HG03196 (cell line): ENCODE data around the gene ELOVL1.

Experiments used
- ATAC-seq: cut with Tn5 transposase; IDR thresholded peaks from one replicate; pipeline ENCODE4 v1.9.1; 2021; ENCODE audit not compliant: unreplicated experiment

ELOVL1 gene

GRCh38 chr1:43358121-43358745 is 9.6 kb downstream of the ELOVL1 start:
- peak; percentile 23 for ATAC-seq

GRCh38 chr1:43357251-43357650 is 10.6 kb downstream of the ELOVL1 start:
- ATAC-seq, result no peak

DNA sequence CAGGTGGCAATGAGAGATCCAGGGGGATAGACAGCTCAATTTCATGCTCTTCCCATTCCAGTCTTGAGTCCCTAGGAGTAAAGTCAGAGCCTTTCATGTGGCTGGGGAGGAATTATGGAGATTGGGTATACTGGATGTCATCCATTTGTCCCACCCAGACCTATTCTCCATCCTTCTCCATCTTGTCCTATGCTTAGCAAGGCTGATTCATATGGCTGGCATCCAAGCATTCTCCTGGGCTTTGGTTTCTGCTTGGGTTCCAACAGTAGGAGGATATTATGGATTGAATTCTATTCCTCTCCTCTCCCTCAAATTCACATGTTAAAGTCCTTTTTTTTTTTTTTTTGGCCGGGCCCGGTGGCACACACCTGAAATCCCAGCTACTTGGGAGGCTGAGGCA is 12.9 kb downstream of the ELOVL1 start:
- no peak for ATAC-seq

DNA sequence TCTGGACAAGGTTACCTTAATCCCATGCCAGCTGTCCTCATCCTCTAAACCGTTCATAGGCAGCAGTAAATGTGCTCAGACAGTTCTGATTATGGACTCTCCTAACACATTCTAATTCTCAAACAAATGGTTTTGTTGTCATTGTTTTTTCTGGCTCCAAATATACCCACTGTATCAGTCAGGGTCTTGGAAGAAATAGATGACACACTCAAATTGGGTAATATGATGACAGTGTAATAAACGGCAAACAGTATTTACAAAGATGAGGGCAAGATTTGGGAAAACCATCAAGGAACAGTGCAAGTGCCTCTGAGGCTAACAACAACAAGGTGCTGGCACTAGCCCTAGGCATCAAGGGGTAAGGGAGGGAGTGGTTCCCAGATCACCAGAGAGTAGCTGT is 13.3 kb downstream of the ELOVL1 start:
- no peak for ATAC-seq

- no peak for ATAC-seq
Observed at GRCh38 chr1:43352881-43353280, 14.9 kb downstream of the ELOVL1 start.

- no peak for ATAC-seq
Observed at GRCh38 chr1:43352351-43352705, 15.5 kb downstream of the ELOVL1 start.

- ATAC-seq, result no peak
Observed at GRCh38 chr1:43351421-43352350, 16.1 kb downstream of the ELOVL1 start.

DNA sequence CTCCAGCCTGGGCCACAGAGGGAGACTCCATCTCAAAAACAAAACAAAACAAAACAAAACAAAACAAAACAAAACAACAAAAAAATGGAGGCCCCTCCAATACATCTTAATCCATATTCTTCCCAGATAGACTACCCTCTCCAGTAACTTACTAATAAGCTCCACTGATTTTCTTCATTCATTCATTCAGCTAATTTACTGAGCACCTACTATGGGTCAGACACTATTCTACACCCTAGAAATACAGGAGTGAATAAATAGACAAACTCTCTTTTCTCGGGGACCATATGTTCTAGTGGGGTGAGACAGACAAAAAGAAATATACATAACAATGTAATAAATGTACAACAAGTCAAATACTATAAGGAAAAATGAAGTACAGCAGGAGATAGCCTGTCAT is 16.8 kb downstream of the ELOVL1 start:
- ATAC-seq, result no peak

GRCh38 chr1:43349594-43350306 is 18.1 kb downstream of the ELOVL1 start:
- ATAC-seq, result no peak

GRCh38 chr1:43348809-43349593 is 18.8 kb downstream of the ELOVL1 start:
- ATAC-seq, result no peak

GRCh38 chr1:43348343-43348808 is 19.4 kb downstream of the ELOVL1 start:
- ATAC-seq, result no peak

DNA sequence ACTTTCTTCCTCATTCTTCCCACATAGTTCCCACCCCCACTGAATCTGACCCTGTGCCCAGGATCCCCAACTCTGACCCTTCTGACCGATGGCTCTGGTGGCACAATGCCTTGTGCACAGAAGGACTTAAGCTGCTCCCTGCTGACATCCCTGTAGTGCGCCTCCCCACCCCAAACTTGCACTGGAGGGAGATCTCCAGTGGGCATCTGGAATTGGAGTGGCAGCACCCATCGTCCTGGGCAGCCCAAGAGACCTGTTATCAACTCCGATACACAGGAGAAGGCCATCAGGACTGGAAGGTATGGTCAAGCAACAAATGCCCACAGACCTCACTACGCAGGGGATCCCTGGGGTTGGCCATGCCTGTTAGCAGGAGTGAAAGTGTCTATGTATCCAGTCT is 21.2 kb downstream of the ELOVL1 start:
- no peak for ATAC-seq

DNA sequence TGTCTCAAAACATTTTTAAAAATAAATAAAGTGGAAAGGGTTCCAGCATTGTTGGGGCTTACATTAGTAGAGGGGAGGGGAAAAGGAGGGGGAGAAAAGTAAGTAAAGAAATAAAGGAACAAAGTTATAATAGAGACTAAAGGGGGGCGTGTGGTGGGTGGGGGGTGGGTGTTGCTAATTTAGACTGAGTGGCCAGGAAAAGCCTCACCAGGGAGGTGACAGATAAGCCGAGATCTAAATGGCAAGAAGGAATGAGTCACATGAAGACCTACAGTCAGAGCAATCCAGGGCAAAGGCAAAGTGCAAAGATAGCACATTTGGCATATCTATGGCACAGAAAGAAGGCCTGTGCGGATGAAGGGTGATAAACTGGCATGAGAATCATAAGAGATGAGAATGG is 22.7 kb downstream of the ELOVL1 start:
- no peak for ATAC-seq

- ATAC-seq, result no peak
Observed at GRCh38 chr1:43344267-43344850, 23.5 kb downstream of the ELOVL1 start.

DNA sequence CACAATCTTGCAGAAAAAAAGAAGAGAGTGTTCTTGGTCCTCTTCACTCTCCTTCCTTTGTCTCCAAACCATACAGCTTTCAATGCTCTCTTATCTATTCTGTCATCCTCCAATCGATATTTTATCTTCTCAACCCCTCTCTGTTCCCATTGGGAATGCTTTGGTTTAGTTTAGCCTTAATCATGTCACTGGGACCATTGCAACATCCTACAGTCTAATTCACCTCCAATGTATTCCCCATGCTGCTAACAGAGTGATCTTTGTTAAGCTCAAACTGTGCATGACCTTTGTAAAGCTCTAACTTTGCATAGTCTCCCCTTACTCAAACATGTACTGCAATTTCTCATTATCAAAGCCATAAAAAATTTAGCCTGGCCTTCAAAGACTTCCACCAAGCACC is 27.3 kb downstream of the ELOVL1 start:
- ATAC-seq, result no peak

- no peak for ATAC-seq
Observed at GRCh38 chr1:43339584-43340232, 28.1 kb downstream of the ELOVL1 start.

DNA sequence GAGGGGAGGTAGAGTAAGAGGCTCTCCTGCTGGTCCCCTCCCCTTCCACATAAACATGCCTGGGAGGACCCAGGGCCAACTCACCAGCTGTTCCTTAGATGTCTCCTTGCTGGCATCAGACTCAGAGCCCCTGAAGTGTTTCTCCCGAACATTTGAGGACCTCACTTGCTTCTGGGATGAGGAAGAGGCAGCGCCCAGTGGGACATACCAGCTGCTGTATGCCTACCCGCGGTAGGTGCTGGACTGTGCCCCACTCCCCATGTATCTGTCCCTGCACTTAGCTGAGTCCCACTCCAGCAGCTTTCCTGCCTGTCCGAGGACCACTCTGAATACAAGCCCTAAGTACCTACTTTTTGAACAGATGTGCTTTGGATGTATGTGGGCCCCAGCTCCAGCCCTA is 29.8 kb downstream of the ELOVL1 start:
- ATAC-seq, result no peak

GRCh38 chr1:43337588-43337987 is 30.2 kb downstream of the ELOVL1 start, which contains the start of gene MPL:
TSS of gene MPL (plus strand) at chr1:43337818. CDS start at chr1:43337849, 31 bp downstream.
- no peak for ATAC-seq

DNA sequence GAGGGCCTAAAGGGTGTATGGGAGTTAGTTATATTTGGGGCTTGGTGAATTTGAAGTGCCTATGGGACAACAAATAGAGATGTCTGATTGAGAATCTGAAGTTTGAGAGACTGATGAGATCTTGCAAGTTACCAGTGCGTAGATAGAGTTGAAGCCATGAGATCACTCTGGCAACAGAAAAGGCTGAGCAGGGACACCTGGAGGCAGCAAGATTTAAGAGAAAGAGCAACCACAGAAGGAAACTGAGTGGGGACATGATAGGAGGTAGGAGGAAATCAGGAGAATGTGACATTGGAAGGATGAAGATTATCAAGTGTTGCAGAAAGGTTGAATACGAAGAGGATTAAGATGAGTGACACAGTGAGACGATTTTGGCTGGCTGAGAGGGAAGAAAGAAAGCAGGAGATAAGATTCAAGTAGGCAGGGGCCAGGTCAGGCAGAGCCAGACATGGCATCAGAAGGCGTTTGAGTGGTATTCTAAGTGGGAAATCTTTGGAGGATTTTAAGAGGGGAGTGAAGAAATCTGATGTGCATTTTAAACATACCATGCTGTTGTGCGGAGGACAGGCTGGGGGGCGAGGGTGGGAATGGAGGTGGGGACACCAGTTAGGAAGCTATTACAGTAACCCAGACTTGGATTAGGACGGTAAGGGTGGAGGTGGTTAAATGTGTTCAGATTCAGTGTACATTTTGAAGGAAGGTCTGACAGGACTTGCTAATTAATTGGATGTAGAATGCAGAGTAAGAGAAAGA is 33.2 kb downstream of the ELOVL1 start:
- no peak for ATAC-seq
